Vagina (tissue), 2 donors: ENCODE data around the gene HS6ST3. TPM values are rescaled to one million over a fixed set of nuclear protein-coding genes. Genes with fewer than 3 reads are reported as not detected.

Experiments used
- DNase-seq, 2 donors: peaks; one replicate each; pipeline ENCODE4 v3.0.0-alpha.2; 2017; ENCODE audit errors: extremely low spot score in 2 of 2
- H3K27ac ChIP-seq: fragments of 200-600 bp; sonication (generic); one replicate; pipeline ENCODE4 v1.5.1; 2019
- H3K27me3 ChIP-seq: fragments of 200-600 bp; sonication (generic); one replicate; pipeline ENCODE4 v1.5.1; 2019
- H3K36me3 ChIP-seq, 2 donors: fragments of 200-600 bp; sonication (generic); one replicate each; pipeline ENCODE4 v1.5.1; 2017 to 2019
- H3K4me1 ChIP-seq: fragments of 200-600 bp; sonication (generic); one replicate; pipeline ENCODE4 v1.5.1; 2019
- H3K4me3 ChIP-seq, 2 donors: fragments of 200-600 bp; sonication (generic); 1 replicate in 1 of 2; 2 replicates in 1 of 2; pipeline ENCODE4 v1.5.1; 2016 to 2019
- H3K9me3 ChIP-seq: fragments of 200-600 bp; sonication (generic); one replicate; pipeline ENCODE4 v1.5.1; 2019
- CTCF ChIP-seq, 3 experiments: fragments of 450-650 bp in 2 of 3; fragments of 200-600 bp in 1 of 3; sonication (generic) in 1 of 3; IDR thresholded peaks; one replicate each; pipeline ENCODE4 v1.5.1; 2017 to 2019; ENCODE audit warnings: antibody characterized with exemption in 3 of 3, mild to moderate bottlenecking in 2 of 3, moderate library complexity in 2 of 3
- POLR2A ChIP-seq, 2 donors: fragments of 450-650 bp; IDR thresholded peaks; one replicate each; pipeline ENCODE4 v1.6.1; 2017; ENCODE audit warnings: antibody characterized with exemption in 2 of 2, mild to moderate bottlenecking in 2 of 2, moderate library complexity in 2 of 2
- POLR2AphosphoS5 ChIP-seq, 2 donors: sonication (generic); formaldehyde crosslinking; IDR thresholded peaks; one replicate each; pipeline ENCODE4 v1.9.0; 2017; ENCODE audit warnings: antibody characterized with exemption in 2 of 2, mild to moderate bottlenecking in 2 of 2, low read depth in 1 of 2; ENCODE audit not compliant: insufficient read depth in 1 of 2
- intact Hi-C: fragments of 100-400 bp; cut with DNase I; formaldehyde crosslinking; loops from one replicate; pipeline ENCODE4 v1.15.1; 2023
- total RNA-seq: library from RNA; depleted of rRNA; stranded (reverse); fragments of >200 nt; gene quantifications from one replicate; pipeline ENCODE4 v1.2.3, GENCODE V29; 2016

HS6ST3 gene
- total RNA-seq, 1 donor from 2014 or later, result 0.49 TPM

GRCh38 chr13:96377835-96378234 lies 287.9 kb downstream of the HS6ST3 start:
- H3K27me3 ChIP-seq, result no peaks in the 10 kb centered on the region
- H3K36me3 ChIP-seq, result no peaks in the 10 kb centered on the region
- TF ChIP-seq CTCF (IDR thresholded peaks at IDR 0.05) (no peak), POLR2AphosphoS5 (IDR thresholded peaks at IDR 0.05; ENCODE audit: insufficient read depth in 1 of 2, low read depth in 1 of 2) (no peak), POLR2A (IDR thresholded peaks at IDR 0.05) (no peak)
- H3K27ac ChIP-seq, result no peak overlapping the region
- no peaks in the 10 kb centered on the region for H3K9me3 ChIP-seq
- intact Hi-C loops, result no loop called here
- no peak for DNase-seq
- H3K4me3 ChIP-seq, result no peak overlapping the region
- H3K4me1 ChIP-seq, result no peaks in the 10 kb centered on the region

- intact Hi-C loops, result no loop called here
- no peaks in the 10 kb centered on the region for H3K4me1 ChIP-seq
- H3K36me3 ChIP-seq, result no peaks in the 10 kb centered on the region
- H3K9me3 ChIP-seq, result no peaks in the 10 kb centered on the region
- TF ChIP-seq POLR2A (IDR thresholded peaks at IDR 0.05), result no peak
- TF ChIP-seq POLR2AphosphoS5 (IDR thresholded peaks at IDR 0.05; ENCODE audit: insufficient read depth in 1 of 2, low read depth in 1 of 2), result no peak
- no peak for TF ChIP-seq CTCF (IDR thresholded peaks at IDR 0.05)
- no peak overlapping the region for H3K27ac ChIP-seq
- no peaks in the 10 kb centered on the region for H3K27me3 ChIP-seq
- no peak overlapping the region for H3K4me3 ChIP-seq
- no peak for DNase-seq
Observed at GRCh38 chr13:96379967-96380366, 290.1 kb downstream of the HS6ST3 start.

- intact Hi-C loops, result no loop called here
- DNase-seq, result no peak
- Histone ChIP-seq H3K27me3 (no peaks in the 10 kb centered on the region), H3K4me1 (no peaks in the 10 kb centered on the region), H3K36me3 (no peaks in the 10 kb centered on the region), H3K4me3 (no peak overlapping the region), H3K9me3 (no peaks in the 10 kb centered on the region), H3K27ac (no peak overlapping the region)
- TF ChIP-seq POLR2A (IDR thresholded peaks at IDR 0.05), result no peak
Observed at GRCh38 chr13:96381681-96382080, 291.8 kb downstream of the HS6ST3 start.

- Histone ChIP-seq H3K9me3 (no peaks in the 10 kb centered on the region), H3K4me1 (no peaks in the 10 kb centered on the region), H3K36me3 (no peaks in the 10 kb centered on the region), H3K4me3 (no peak overlapping the region), H3K27ac (no peak overlapping the region), H3K27me3 (no peaks in the 10 kb centered on the region)
- intact Hi-C loops, result no loop called here
- no peak for DNase-seq
- no peak for TF ChIP-seq POLR2AphosphoS5 (IDR thresholded peaks at IDR 0.05; ENCODE audit: insufficient read depth in 1 of 2, low read depth in 1 of 2)
- TF ChIP-seq POLR2A (IDR thresholded peaks at IDR 0.05), result no peak
- TF ChIP-seq CTCF (IDR thresholded peaks at IDR 0.05), result no peak
Observed at GRCh38 chr13:96388598-96388997, 298.7 kb downstream of the HS6ST3 start.

GRCh38 chr13:96391606-96392005 lies 301.7 kb downstream of the HS6ST3 start:
- intact Hi-C loops, result no loop called here
- Histone ChIP-seq H3K36me3 (no peaks in the 10 kb centered on the region), H3K4me3 (no peak overlapping the region), H3K4me1 (no peaks in the 10 kb centered on the region), H3K27me3 (no peaks in the 10 kb centered on the region), H3K9me3 (no peaks in the 10 kb centered on the region), H3K27ac (no peak overlapping the region)
- TF ChIP-seq CTCF (IDR thresholded peaks at IDR 0.05) (no peak), POLR2A (IDR thresholded peaks at IDR 0.05) (no peak), POLR2AphosphoS5 (IDR thresholded peaks at IDR 0.05; ENCODE audit: insufficient read depth in 1 of 2, low read depth in 1 of 2) (no peak)
- no peak for DNase-seq

GRCh38 chr13:96397807-96398206 lies 307.9 kb downstream of the HS6ST3 start:
- Histone ChIP-seq H3K4me3 (no peak overlapping the region), H3K9me3 (no peaks in the 10 kb centered on the region), H3K27ac (no peak overlapping the region), H3K27me3 (no peaks in the 10 kb centered on the region), H3K36me3 (no peaks in the 10 kb centered on the region), H3K4me1 (no peaks in the 10 kb centered on the region)
- TF ChIP-seq POLR2AphosphoS5 (IDR thresholded peaks at IDR 0.05; ENCODE audit: insufficient read depth in 1 of 2, low read depth in 1 of 2) (no peak), POLR2A (IDR thresholded peaks at IDR 0.05) (no peak), CTCF (IDR thresholded peaks at IDR 0.05) (no peak)
- DNase-seq, result no peak
- intact Hi-C loops, result no loop called here
